ENCODE results near the gene MAK. TPM values are rescaled to one million over a fixed set of nuclear protein-coding genes. Genes with fewer than 3 reads are reported as not detected.
"Not testable (repeated sequence)": the region's sequence is repeated elsewhere in the genome, so short reads cannot be mapped to it uniquely, and the experiment has no call there.

MAK gene
- polyA plus RNA-seq, 1 donor from 2014 or later = not detected

- no peaks in the 10 kb centered on the region for H4K20me1 ChIP-seq (ENCODE audit: insufficient read depth)
- H2AFZ ChIP-seq (ENCODE audit: low read depth, low read length) = no peak overlapping the region
- H3K9me2 ChIP-seq (ENCODE audit: insufficient read depth, low read length) = no peaks in the 10 kb centered on the region
- no peaks in the 10 kb centered on the region for H3K36me3 ChIP-seq (ENCODE audit: insufficient read depth, low read length)
- no peak overlapping the region for H3K27ac ChIP-seq (ENCODE audit: low read length)
- no peaks in the 10 kb centered on the region for H3K27me3 ChIP-seq (ENCODE audit: insufficient read depth, low read depth, low read length)
- H3F3A ChIP-seq (ENCODE audit: insufficient read depth, low read length, poor library complexity, severe bottlenecking) = no peaks in the 10 kb centered on the region
- H3K79me2 ChIP-seq (replicated peaks; ENCODE audit: insufficient read depth, low read length) = no peaks in the 10 kb centered on the region
- H3K4me2 ChIP-seq (ENCODE audit: low read length) = no peak overlapping the region
- H3K9ac ChIP-seq (ENCODE audit: low read length) = no peak overlapping the region
- TF ChIP-seq RAD21 (conservative IDR thresholded peaks at IDR 0.05) (no peak), MXI1 (conservative IDR thresholded peaks at IDR 0.05; ENCODE audit: poor library complexity, severe bottlenecking) (no peak), SMC3 (conservative IDR thresholded peaks at IDR 0.05; ENCODE audit: poor library complexity) (no peak), POLR2AphosphoS5 (IDR thresholded peaks at IDR 0.05) (no peak), CTCF (IDR thresholded peaks at IDR 0.05; ENCODE audit: poor library complexity, severe bottlenecking) (no peak), EP300 (conservative IDR thresholded peaks at IDR 0.05; ENCODE audit: poor library complexity, severe bottlenecking) (no peak), EZH2 (IDR thresholded peaks at IDR 0.05; ENCODE audit: borderline replicate concordance, insufficient read depth, low read length, poor library complexity, severe bottlenecking) (no peak)
- no peaks in the 10 kb centered on the region for H3K9me3 ChIP-seq (ENCODE audit: low read length)
- H3K4me3 ChIP-seq (ENCODE audit: low read length) = no peak overlapping the region
These were observed 35.0 kb upstream of the MAK start for GRCh38 chr6:10873374-10873773.

- no peaks in the 10 kb centered on the region for H3F3A ChIP-seq (ENCODE audit: insufficient read depth, low read length, poor library complexity, severe bottlenecking)
- TF ChIP-seq REST (IDR thresholded peaks at IDR 0.05; ENCODE audit: borderline replicate concordance) (no peak), TAF1 (IDR thresholded peaks at IDR 0.05; ENCODE audit: low read depth) (no peak), SMC3 (conservative IDR thresholded peaks at IDR 0.05; ENCODE audit: poor library complexity) (no peak), EP300 (conservative IDR thresholded peaks at IDR 0.05; ENCODE audit: poor library complexity, severe bottlenecking) (no peak), CTCF (IDR thresholded peaks at IDR 0.05; ENCODE audit: poor library complexity, severe bottlenecking) (no peak), POLR2AphosphoS5 (IDR thresholded peaks at IDR 0.05) (no peak), RAD21 (conservative IDR thresholded peaks at IDR 0.05) (no peak), MXI1 (conservative IDR thresholded peaks at IDR 0.05; ENCODE audit: poor library complexity, severe bottlenecking) (no peak), EZH2 (IDR thresholded peaks at IDR 0.05; ENCODE audit: borderline replicate concordance, insufficient read depth, low read length, poor library complexity, severe bottlenecking) (no peak)
- no peaks in the 10 kb centered on the region for H3K9me3 ChIP-seq (ENCODE audit: low read length)
- no peaks in the 10 kb centered on the region for H4K20me1 ChIP-seq (ENCODE audit: insufficient read depth)
- no peak overlapping the region for H3K4me3 ChIP-seq (ENCODE audit: low read length)
- H3K4me2 ChIP-seq (ENCODE audit: low read length) = no peak overlapping the region
- no peaks in the 10 kb centered on the region for H3K27me3 ChIP-seq (ENCODE audit: insufficient read depth, low read depth, low read length)
- no peaks in the 10 kb centered on the region for H3K9me2 ChIP-seq (ENCODE audit: insufficient read depth, low read length)
- no peak overlapping the region for H3K9ac ChIP-seq (ENCODE audit: low read length)
- H3K36me3 ChIP-seq (ENCODE audit: insufficient read depth, low read length) = no peaks in the 10 kb centered on the region
- H2AFZ ChIP-seq (ENCODE audit: low read depth, low read length) = no peak overlapping the region
- no peak overlapping the region for H3K27ac ChIP-seq (ENCODE audit: low read length)
- H3K79me2 ChIP-seq (replicated peaks; ENCODE audit: insufficient read depth, low read length) = no peaks in the 10 kb centered on the region
These were observed 29.6 kb upstream of the MAK start for GRCh38 chr6:10867952-10868351.

GRCh38 chr6:10866709-10867108 is 28.4 kb upstream of the MAK start:
- H3K79me2 ChIP-seq (replicated peaks; ENCODE audit: insufficient read depth, low read length); H3K9me2 ChIP-seq (ENCODE audit: insufficient read depth, low read length): not testable (repeated sequence)

GRCh38 chr6:10863031-10863430 is 24.7 kb upstream of the MAK start:
- not testable (repeated sequence) for H3F3A ChIP-seq (ENCODE audit: insufficient read depth, low read length, poor library complexity, severe bottlenecking); H3K9me3 ChIP-seq (ENCODE audit: low read length); H3K27ac ChIP-seq (ENCODE audit: low read length); H3K4me2 ChIP-seq (ENCODE audit: low read length); H3K9ac ChIP-seq (ENCODE audit: low read length); H3K9me2 ChIP-seq (ENCODE audit: insufficient read depth, low read length); H2AFZ ChIP-seq (ENCODE audit: low read depth, low read length); H4K20me1 ChIP-seq (ENCODE audit: insufficient read depth); H3K4me3 ChIP-seq (ENCODE audit: low read length); H3K79me2 ChIP-seq (replicated peaks; ENCODE audit: insufficient read depth, low read length); H3K36me3 ChIP-seq (ENCODE audit: insufficient read depth, low read length); H3K27me3 ChIP-seq (ENCODE audit: insufficient read depth, low read depth, low read length)

More at GRCh38 chr6:10866709-10867108, 28.4 kb upstream of the MAK start:
- H3K9ac ChIP-seq (ENCODE audit: low read length); H3K36me3 ChIP-seq (ENCODE audit: insufficient read depth, low read length); H3K4me3 ChIP-seq (ENCODE audit: low read length); H3F3A ChIP-seq (ENCODE audit: insufficient read depth, low read length, poor library complexity, severe bottlenecking); H2AFZ ChIP-seq (ENCODE audit: low read depth, low read length); H3K9me3 ChIP-seq (ENCODE audit: low read length); H3K27ac ChIP-seq (ENCODE audit: low read length); H3K4me2 ChIP-seq (ENCODE audit: low read length); H4K20me1 ChIP-seq (ENCODE audit: insufficient read depth); H3K27me3 ChIP-seq (ENCODE audit: insufficient read depth, low read depth, low read length): not testable (repeated sequence)
